ENCODE data around the gene TRAF7.

Gene TRAF7

GRCh38 chr16:2147981-2148671 lies 7.5 kb upstream of the TRAF7 start, which contains the start of gene RAB26:
RAB26 (plus strand) TSS chr16:2148625; CDS start chr16:2148784, 159 bp downstream.
- DNase-seq (ENCODE audit: low read depth, low spot score) = no peak

DNA sequence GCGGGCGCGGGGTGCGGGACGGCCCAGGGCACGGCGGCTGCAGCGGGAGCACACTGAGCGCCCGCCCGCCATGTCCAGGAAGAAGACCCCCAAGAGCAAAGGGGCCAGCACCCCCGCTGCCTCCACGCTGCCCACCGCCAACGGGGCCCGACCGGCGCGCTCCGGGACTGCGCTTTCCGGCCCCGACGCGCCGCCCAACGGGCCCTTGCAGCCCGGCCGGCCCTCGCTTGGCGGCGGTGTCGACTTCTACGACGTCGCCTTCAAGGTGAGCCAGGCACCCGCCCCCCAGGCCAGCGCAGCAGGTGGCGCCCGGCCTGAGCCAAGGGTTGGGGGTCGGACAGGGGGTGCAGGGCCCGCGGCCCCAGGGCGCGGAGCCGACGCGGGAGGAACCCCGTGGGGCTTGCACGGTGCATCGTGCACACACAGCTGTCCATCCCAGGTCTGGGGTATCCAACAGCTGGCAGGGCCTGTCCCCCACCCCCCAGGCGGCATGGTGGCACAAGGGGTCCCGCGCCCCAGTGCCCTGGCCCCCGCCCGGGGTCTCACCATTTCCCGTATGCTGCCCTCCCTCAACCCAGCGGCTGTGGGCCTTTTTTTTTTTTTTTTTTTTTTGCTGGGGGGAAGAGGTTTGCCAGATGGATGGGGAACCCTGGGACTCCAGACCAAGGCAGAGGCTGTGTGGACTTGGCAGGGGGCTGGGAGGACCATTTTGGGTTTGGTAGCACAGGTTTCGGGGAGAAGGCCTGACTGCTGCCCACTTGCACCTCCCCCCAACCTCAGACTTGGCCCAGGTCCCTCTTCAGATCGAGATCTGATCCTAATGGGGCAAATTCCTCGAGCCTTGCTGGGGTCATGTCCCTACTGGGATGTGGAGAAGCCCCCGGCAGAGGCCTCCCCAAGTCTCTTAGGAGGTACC lies 6.6 kb upstream of the TRAF7 start:
- DNase-seq (ENCODE audit: low read depth, low spot score) = no peak

GRCh38 chr16:2149630-2150417 lies 5.8 kb upstream of the TRAF7 start:
- DNase-seq (ENCODE audit: low read depth, low spot score) = no peak

DNA sequence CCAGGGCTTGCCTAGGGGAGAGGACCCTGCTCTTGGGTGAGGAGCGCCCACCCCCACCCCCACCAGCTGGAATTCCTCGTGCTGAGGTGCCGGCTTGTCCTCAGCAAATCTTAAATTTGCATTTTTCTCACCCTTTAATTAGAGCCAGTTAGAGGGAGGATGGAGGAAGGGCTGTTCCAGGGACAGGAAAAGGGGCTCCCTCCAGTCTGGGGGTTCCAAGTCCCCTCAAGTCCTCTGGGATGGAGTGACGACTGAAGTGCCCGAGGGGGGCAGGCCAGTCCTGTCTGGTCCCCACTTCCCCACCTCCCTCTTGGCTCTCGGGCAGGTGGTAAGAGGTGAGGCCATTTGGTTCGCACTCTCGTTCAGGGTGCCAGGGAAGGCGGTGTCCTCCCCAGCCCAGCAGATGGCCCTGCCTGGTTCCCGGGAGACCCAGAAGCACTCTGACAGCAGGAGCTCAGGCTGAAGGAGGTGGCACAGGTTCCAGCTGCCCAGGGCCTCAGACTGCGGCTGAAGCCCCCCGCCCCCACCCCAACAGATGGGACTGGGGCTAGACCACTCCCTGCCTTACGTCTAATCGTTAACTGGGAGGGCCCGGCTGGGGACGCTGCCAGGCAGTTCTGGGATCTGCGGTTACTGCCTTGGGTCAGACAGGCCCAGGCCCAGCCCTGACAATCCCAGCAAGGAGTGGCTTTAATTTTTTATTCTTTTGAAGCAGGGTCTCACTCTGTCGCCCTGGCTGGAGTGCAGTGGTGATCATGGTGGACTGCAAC lies 5.0 kb upstream of the TRAF7 start:
- DNase-seq (ENCODE audit: low read depth, low spot score) = no peak

DNA sequence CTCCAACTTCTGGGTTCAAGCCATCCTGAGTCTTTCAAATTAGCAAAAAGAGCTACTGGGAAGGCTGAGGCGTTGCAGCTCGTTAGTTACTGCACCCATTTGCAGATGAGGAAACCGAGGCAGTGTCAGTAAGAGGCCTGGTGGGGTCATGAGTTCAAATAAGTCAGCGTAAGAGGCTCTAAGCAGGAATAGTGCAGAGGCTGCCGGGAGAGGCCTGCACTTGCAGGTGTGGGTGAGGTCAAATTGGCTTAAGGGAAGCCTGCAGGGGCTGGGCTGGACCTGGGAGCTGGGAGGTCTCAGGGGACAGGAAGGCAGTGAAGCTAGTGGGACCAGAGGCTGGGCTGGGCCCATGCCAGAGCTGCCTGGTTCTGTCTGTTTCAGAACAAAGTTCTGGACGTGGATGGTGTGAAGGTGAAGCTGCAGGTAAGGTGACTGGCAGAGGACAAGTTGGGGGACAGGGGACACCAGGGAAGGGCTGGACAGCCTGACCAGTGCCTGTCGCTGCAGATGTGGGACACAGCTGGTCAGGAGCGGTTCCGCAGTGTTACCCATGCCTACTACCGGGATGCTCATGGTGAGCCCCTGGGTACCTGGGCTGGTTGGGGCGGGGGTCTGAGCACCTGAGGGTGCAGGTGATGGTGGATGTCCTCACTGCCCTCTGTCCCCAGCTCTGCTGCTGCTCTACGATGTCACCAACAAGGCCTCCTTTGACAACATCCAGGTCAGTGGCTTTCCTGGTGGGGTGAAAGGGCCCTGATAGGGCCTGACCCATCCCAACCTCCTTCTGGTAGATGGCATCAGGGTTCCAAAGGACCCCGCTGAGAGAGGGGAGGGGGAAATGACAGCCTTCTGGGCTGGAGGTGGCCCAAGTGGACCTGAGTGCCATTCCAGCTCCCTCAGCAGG lies 4.1 kb upstream of the TRAF7 start:
- no peak for DNase-seq (ENCODE audit: low read depth, low spot score)

DNA sequence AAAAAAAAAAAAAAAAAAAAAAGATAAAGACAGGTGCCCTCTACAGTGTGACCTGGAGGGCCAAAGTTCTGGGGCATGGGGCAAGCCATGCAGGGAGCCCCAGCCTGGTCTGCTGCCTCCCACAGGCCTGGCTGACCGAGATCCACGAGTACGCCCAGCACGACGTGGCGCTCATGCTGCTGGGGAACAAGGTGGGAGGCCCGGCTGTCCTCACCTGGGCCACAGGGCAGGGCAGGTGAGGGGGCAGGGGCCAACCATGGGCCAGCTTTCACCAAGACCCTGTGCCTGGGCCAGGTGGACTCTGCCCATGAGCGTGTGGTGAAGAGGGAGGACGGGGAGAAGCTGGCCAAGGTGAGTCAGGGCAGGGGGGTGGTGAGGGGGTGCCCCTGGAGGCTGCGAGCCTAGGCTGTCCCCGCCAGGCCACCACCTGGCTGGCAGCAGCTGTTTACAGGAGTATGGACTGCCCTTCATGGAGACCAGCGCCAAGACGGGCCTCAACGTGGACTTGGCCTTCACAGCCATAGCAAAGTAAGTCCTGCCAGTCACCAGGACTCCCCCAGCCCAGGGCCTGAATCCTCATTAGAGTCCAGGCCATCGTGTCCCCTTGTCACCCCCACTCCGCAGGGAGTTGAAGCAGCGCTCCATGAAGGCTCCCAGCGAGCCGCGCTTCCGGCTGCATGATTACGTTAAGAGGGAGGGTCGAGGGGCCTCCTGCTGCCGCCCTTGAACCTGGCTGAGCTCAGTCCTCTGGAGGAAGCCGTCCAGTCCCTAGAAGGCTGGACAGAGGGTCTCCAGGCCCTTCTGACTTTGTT lies 2.7 kb upstream of the TRAF7 start:
- DNase-seq (ENCODE audit: low read depth, low spot score) = no peak

GRCh38 chr16:2154533-2155090 lies 970 bp upstream of the TRAF7 start:
- DNase-seq (ENCODE audit: low read depth, low spot score) = no peak

DNA sequence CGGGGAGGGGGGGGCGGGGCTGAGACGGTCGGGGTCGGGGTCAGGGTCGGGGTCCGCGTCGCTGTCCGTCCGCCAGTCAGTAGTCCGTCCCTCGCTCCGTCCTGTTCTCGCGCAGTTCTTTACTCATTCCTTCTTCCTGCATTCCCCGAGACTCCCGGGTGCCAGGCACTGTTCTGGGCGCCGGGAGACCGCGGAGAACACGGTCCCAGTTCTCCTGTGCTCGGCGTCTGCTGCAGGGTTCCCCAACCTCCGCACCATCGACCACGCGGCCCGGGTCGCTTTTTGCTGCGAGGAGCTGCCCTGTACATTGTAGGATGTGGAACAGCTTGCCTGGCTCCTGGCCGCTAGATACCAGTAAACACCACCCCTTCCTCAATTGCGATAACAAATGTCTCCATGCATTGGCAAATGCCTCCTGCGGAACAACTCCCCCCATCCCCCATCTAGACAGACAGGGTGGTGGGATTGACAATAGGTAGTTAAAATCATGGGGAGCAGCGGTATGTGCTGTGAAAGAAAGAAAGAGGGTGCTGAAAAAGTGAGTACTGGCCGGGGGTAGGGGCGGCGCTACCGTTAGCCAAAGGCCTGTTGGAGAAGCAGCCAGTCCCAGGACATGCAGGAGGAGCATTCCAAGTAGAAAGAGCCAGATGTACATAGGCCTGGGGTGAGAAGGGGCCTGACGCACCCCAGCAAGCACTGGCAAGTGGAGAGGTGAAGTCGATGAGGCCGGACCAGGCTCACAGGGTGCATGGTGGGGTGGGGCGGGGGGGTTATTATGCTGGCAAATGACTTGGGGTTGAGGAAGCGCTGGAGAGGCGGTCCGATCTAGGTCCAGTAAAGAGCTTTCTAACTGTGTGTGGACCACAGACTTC lies 631 bp downstream of the TRAF7 start:
- no peak for DNase-seq (ENCODE audit: low read depth, low spot score)

DNA sequence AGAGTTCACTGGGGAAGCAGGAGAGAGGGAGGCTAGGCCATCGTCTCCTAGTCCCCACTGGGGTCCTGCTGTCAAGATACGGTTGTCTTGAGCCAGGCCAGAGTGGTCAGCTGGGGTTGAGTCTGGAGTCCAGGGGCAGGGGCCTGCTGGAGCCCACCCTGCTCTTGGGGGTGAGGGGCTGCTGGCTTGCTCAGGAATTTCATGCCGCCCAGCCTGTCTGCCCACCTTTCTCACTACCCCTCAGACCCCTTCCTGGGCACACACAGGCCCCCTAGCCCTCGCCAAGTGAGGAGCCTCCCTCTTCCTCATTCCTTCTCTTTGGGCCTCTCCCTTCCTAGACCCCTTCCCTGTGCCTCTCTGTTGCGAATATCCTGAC lies 1.3 kb downstream of the TRAF7 start:
- no peak for DNase-seq (ENCODE audit: low read depth, low spot score)

GRCh38 chr16:2157480-2158261 lies 2.1 kb downstream of the TRAF7 start:
- no peak for DNase-seq (ENCODE audit: low read depth, low spot score)

DNA sequence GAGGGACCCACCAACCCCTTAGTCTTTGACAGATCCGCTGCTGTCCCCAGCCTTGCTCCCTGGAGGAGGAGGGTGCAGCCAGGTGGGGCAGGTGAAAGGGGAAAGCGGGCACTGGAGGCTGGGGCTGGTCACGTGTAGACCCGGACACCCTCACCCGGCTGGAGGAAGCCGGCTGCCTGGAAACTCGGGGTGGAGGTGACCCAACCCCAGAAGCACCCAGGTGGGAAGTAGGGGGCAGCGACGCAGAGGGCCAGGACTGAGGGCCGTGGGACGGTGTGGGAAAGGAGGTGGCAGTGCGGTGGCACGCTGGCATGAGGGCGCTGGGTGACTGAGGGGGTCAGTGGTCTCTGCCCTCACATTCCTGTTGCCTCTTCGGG lies 2.7 kb downstream of the TRAF7 start:
- no peak for DNase-seq (ENCODE audit: low read depth, low spot score)

- DNase-seq (ENCODE audit: low read depth, low spot score) = no peak
Measured at GRCh38 chr16:2159175-2159838, 3.7 kb downstream of the TRAF7 start.

DNA sequence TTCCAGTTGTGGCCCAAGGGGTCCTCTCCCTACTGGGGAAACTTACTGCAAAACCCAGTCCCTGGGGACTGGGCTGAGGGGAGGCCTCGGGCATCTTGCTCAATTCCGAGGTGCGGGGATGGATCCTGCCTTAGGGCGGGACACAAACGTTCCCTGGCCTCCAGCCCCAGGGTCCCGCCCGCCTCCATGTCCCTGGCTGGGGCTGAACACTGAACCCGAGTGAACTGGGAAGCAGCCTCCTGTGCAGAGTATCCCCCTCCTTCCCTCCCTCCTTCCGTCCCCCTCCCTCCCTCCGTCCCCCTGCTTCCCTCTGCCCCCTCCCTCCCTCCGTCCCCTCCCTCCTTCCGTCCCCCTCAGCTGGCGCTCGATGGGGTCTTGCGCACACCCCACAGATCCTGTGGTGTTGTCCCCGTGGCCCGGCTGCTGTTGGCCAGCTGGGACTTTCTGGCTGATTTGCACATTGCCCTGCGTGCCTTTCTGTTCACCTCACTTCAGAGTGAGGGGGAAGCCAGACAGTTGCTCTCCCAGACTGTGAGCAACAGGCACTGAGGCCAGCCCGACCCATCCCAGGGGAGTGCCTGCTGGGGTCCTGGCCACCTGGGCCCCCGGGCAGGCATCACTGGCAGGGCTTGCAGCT lies 5.5 kb downstream of the TRAF7 start:
- no peak for DNase-seq (ENCODE audit: low read depth, low spot score)

DNA sequence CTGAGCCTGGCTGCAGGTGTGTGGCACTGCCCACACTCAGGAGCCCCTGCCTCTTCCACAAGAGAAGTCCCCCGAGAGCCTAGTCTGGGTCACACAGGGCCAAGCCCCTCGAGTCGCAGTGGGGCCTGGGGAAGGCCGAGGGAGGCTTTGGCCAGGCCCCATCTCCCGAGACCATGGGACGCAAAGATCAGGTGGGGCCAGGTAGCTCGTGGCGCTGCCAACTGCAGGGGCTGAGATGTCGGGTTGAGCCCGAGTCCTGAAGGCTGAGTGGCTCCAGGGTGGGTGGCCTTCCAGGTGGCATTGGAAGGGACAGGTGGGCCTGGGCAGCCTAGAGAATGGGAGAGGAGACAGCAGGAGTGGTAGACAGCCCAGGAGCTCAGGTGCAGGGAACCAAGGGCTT lies 6.3 kb downstream of the TRAF7 start:
- no peak for DNase-seq (ENCODE audit: low read depth, low spot score)

DNA sequence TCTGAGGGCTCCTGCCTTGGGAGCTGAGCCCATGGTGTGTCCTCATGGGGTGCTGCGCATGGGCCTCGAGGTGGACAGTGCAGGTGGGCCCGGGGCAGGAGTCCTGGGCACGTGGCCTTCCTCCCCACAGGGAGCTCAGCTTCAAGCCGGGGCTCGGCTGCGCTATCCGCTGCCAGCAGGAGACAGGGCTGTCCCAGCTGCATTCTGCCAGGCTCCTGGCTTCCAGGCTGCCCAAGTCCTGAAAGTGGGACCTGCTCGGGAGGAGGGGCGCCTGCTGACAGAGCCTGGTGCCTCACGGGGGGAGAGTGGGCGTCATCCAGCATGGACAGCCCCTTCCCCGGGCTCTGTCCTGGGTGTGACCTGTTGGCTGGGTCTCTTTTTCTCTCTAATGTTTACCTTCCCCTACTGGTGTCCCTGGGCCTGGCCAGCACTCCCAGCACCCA lies 7.1 kb downstream of the TRAF7 start:
- DNase-seq (ENCODE audit: low read depth, low spot score) = no peak

GRCh38 chr16:2163211-2163881 lies 7.8 kb downstream of the TRAF7 start:
- DNase-seq (ENCODE audit: low read depth, low spot score) = no peak
